Bladder microvascular endothelial cell (primary cell): Measurements from ENCODE around the gene SMARCAD1. TPM values are rescaled to one million over a fixed set of nuclear protein-coding genes. Genes with fewer than 3 reads are reported as not detected.

ENCODE experiments used
- total RNA-seq: library from RNA; depleted of rRNA; stranded (reverse); fragments of >200 nt; gene quantifications from 2 replicates; pipeline ENCODE4 v1.2.3, GENCODE V29; 2014

SMARCAD1 gene
- total RNA-seq = 20.1 and 50.3 TPM in 2 replicates

GRCh38 chr4:94207469-94208224 is at the start of gene SMARCAD1:
Gene SMARCAD1, plus strand, starts transcription at chr4:94207865. Its CDS starts 530 bp downstream, at chr4:94208395.

Other genes starting within 250 kb of the SMARCAD1 start
- gene HPGDS, start 135.0 kb downstream of the SMARCAD1 start, total RNA-seq = not detected in 2 replicates
- gene PDLIM5, start 244.1 kb downstream of the SMARCAD1 start, total RNA-seq = 85.8 and 175 TPM in 2 replicates